ENCODE results near the gene IARS2.

DNA sequence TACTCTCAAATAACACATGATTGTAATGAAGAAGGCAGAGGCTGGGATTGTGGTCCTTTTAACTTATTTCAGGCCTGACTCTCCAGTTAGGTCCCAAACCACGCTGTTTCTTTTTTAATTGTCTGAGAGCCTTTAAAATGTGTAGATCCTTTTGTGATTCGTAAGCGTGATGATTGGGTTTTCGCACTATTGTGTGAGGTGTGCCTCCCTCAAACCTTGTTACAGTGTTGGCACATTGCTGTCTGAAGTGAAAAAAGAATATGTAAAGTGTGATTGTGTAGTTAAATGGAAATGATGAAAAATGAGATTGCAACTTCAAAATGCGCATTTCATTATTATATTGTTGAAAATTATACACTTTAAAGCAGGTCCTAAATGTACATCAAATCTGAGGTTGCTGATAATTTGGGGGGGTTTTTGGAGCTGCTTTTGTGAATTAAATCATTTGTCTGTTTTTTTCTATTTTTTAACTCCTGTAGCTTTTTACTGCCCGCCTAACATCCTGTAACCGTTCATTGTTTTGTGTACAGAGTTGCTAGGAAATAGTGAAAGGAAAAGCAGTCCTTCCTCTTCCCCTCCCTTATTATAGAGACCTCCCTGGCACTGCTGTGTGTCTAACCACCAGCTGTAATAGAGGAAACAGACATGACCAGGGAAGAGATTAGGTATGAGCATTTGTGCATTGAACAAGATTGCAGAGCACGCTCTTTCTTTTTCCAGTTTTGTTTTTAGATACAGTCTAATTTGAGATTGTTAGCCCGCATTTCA is 43.3 kb downstream of the IARS2 start:
- TF ChIP-seq CEBPB (IDR thresholded peaks at IDR 0.05): no peak
- TF ChIP-seq, protein P1, sequence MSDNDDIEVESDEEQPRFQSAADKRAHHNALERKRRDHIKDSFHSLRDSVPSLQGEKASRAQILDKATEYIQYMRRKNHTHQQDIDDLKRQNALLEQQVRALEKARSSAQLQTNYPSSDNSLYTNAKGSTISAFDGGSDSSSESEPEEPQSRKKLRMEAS (IDR thresholded peaks at IDR 0.05): no peak
- TF ChIP-seq, protein P2, sequence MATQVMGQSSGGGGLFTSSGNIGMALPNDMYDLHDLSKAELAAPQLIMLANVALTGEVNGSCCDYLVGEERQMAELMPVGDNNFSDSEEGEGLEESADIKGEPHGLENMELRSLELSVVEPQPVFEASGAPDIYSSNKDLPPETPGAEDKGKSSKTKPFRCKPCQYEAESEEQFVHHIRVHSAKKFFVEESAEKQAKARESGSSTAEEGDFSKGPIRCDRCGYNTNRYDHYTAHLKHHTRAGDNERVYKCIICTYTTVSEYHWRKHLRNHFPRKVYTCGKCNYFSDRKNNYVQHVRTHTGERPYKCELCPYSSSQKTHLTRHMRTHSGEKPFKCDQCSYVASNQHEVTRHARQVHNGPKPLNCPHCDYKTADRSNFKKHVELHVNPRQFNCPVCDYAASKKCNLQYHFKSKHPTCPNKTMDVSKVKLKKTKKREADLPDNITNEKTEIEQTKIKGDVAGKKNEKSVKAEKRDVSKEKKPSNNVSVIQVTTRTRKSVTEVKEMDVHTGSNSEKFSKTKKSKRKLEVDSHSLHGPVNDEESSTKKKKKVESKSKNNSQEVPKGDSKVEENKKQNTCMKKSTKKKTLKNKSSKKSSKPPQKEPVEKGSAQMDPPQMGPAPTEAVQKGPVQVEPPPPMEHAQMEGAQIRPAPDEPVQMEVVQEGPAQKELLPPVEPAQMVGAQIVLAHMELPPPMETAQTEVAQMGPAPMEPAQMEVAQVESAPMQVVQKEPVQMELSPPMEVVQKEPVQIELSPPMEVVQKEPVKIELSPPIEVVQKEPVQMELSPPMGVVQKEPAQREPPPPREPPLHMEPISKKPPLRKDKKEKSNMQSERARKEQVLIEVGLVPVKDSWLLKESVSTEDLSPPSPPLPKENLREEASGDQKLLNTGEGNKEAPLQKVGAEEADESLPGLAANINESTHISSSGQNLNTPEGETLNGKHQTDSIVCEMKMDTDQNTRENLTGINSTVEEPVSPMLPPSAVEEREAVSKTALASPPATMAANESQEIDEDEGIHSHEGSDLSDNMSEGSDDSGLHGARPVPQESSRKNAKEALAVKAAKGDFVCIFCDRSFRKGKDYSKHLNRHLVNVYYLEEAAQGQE (IDR thresholded peaks at IDR 0.05; ENCODE audit: low read depth): no peak
- TF ChIP-seq, protein P3, sequence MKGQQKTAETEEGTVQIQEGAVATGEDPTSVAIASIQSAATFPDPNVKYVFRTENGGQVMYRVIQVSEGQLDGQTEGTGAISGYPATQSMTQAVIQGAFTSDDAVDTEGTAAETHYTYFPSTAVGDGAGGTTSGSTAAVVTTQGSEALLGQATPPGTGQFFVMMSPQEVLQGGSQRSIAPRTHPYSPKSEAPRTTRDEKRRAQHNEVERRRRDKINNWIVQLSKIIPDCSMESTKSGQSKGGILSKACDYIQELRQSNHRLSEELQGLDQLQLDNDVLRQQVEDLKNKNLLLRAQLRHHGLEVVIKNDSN (IDR thresholded peaks at IDR 0.05): no peak
- no peak for TF ChIP-seq RAD21 (IDR thresholded peaks at IDR 0.05; ENCODE audit: low read depth)
- no peak for TF ChIP-seq TAF1 (IDR thresholded peaks at IDR 0.05; ENCODE audit: low read depth)
- no peak for TF ChIP-seq EP300 (IDR thresholded peaks at IDR 0.05; ENCODE audit: borderline replicate concordance)
- no peak for TF ChIP-seq FOXM1 (IDR thresholded peaks at IDR 0.05; ENCODE audit: borderline replicate concordance, low read depth)
- TF ChIP-seq EGR1 (IDR thresholded peaks at IDR 0.05): no peak
- TF ChIP-seq CREB1 (IDR thresholded peaks at IDR 0.05; ENCODE audit: low read depth): no peak
